Body of pancreas (tissue), 4 donors: ENCODE data around the gene HDLBP.

Experiments used
- POLR2A ChIP-seq, 3 donors: fragments of 450-650 bp; IDR thresholded peaks; one replicate each; pipeline ENCODE4 v1.6.1; 2016; ENCODE audit warnings: antibody characterized with exemption in 3 of 3, mild to moderate bottlenecking in 2 of 3
- TF ChIP-seq, protein P1 (sequence below), 7 experiments: fragments of 450-650 bp in 4 of 7; fragments of 200-600 bp in 3 of 7; sonication (generic) in 3 of 7; IDR thresholded peaks; one replicate each; pipeline ENCODE4 v1.5.1; 2016 to 2019; ENCODE audit warnings: antibody characterized with exemption in 7 of 7

DNA sequence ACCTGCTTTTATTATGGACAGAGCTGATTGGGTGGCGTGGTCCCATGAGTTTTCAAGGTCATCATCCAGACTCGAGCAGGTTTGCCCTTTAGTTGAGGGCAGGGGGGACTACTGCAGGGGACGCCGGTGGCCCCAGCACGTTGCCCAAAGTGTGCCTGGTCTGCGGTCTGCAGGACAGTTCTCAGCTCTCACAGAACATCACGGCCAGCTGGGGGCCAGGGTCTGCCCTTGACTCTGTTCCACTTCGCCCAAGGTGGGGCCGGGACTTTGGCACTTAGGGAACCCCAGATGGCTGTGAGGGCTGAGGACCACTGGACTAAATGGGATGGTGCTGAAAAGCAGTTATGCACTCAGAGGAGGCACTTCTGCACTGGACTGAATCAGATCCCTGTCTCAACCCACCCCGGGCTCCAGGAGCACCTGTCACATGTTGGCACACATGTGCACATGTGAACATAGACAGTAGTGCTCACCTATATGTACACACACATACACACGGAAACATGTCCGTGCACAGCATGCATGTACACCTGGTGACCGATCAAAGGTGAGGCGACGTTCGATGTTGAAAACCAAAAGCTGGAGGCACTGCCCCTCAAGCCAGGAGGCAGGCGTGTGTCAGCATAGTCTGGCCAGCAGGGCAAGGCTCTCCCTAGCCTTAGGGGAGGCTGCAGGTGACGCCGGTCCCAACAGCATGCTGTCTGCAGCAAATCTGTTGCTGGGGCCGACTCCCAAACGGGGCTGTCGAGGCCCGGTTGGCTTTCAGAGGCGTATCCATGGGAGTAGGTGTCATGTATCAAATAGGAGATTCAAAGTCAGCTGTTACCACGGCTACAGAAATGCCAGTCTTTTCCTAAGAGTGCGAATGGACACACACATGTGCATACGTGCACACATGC is 116.8 kb downstream of the HDLBP start:
- TF ChIP-seq, protein P1, sequence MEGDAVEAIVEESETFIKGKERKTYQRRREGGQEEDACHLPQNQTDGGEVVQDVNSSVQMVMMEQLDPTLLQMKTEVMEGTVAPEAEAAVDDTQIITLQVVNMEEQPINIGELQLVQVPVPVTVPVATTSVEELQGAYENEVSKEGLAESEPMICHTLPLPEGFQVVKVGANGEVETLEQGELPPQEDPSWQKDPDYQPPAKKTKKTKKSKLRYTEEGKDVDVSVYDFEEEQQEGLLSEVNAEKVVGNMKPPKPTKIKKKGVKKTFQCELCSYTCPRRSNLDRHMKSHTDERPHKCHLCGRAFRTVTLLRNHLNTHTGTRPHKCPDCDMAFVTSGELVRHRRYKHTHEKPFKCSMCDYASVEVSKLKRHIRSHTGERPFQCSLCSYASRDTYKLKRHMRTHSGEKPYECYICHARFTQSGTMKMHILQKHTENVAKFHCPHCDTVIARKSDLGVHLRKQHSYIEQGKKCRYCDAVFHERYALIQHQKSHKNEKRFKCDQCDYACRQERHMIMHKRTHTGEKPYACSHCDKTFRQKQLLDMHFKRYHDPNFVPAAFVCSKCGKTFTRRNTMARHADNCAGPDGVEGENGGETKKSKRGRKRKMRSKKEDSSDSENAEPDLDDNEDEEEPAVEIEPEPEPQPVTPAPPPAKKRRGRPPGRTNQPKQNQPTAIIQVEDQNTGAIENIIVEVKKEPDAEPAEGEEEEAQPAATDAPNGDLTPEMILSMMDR (IDR thresholded peaks at IDR 0.05) = no peak
- TF ChIP-seq POLR2A (IDR thresholded peaks at IDR 0.05) = no peak
